K562 (cell line): ENCODE data around the gene SLC30A3. TPM values are rescaled to one million over a fixed set of nuclear protein-coding genes. Genes with fewer than 3 reads are reported as not detected.

Experiments
- ATAC-seq: fragments of 200-7000 bp; cut with Tn5 transposase; 3 replicates; pipeline ENCODE4 v1.9.1; 2020; ENCODE audit warnings: moderate library complexity
- BruUV-seq: library from RNA; stranded (reverse); fragments of 400-500 nt; replicated peaks from 2 replicates; lab custom pipeline; 2021; lab: Mats Ljungman, UMichigan
- CTCF ChIA-PET: fragments of 300-600 bp; formaldehyde crosslinking; extraction: SDS; loops from one replicate; lab custom pipeline; 2021; ENCODE audit warnings: low intra/inter-chr PET ratio; lab: Yijun Ruan, JAX
- POLR2A ChIA-PET: fragments of 300-600, 350-650 bp; sonication (Branson Sonifier 250); formaldehyde crosslinking; extraction: SDS; loops from one replicate; lab custom pipeline; 2021; ENCODE audit warnings: antibody characterized with exemption, inconsistent platforms; lab: Yijun Ruan, JAX
- DNase-seq, 4 experiments: peaks; one replicate each; pipeline versions ENCODE4 v3.0.0 to v3.0.0-alpha.2; 2011 to 2018; ENCODE audit warnings: low spot score in 3 of 4, mixed read lengths in 3 of 4; ENCODE audit errors: extremely low read depth in 1 of 4
- FAIRE-seq: peaks from 2 replicates; lab custom pipeline; 2011; peaks lifted over from hg19 to GRCh38; lab: Jason Lieb, UNC
- H2AFZ ChIP-seq: 2 replicates; pipeline ENCODE4 v1.6.0; 2011; ENCODE audit warnings: low read depth, low read length, control low read depth, inconsistent platforms
- H3K27ac ChIP-seq: fragments of 200-600 bp; 3 replicates; pipeline ENCODE4 v1.8.0; 2011; ENCODE audit warnings: low read depth, mild to moderate bottlenecking, control low read depth, inconsistent platforms, low read length, moderate library complexity, mixed read lengths; ENCODE audit errors: extremely low read depth
- H3K27me3 ChIP-seq, 2 experiments: fragments of 300-600 bp in 1 of 2; 2 replicates in 1 of 2; 3 replicates in 1 of 2; pipeline versions ENCODE4 v1.6.0 to v1.8.0; 2011; ENCODE audit warnings: inconsistent platforms in 2 of 2, low read length in 2 of 2, mild to moderate bottlenecking in 1 of 2, mixed read lengths in 1 of 2, moderate library complexity in 1 of 2; ENCODE audit not compliant: control insufficient read depth in 2 of 2, insufficient read depth in 2 of 2
- H3K36me3 ChIP-seq: fragments of 300-600 bp; 3 replicates; pipeline ENCODE4 v1.8.0; 2011; ENCODE audit warnings: mild to moderate bottlenecking, low read length, inconsistent platforms; ENCODE audit not compliant: control insufficient read depth, insufficient read depth
- H3K4me1 ChIP-seq, 2 experiments: fragments of 200-600 bp in 1 of 2; replicated peaks in 1 of 2; 2 replicates in 1 of 2; 3 replicates in 1 of 2; pipeline versions ENCODE4 v1.5.1 to v1.8.0; 2011; ENCODE audit warnings: inconsistent platforms in 2 of 2, low read length in 2 of 2, mild to moderate bottlenecking in 1 of 2, mixed read lengths in 1 of 2, moderate library complexity in 1 of 2; ENCODE audit not compliant: control insufficient read depth in 2 of 2, insufficient read depth in 2 of 2
- H3K4me2 ChIP-seq: 2 replicates; pipeline ENCODE4 v1.6.1; 2011; ENCODE audit warnings: low read length, control low read depth, inconsistent platforms, mixed read lengths; ENCODE audit not compliant: insufficient read depth
- H3K4me3 ChIP-seq: fragments of 200-600 bp; sonication (generic), shearing (Covaris generic); 2 replicates; pipeline ENCODE4 v1.5.1; 2016; ENCODE audit warnings: control low read depth, inconsistent platforms
- H3K79me2 ChIP-seq: fragments of 200-600 bp; 3 replicates; pipeline ENCODE4 v1.8.0; 2011; ENCODE audit warnings: low read length, inconsistent platforms; ENCODE audit not compliant: control insufficient read depth, insufficient read depth
- H3K9ac ChIP-seq, 2 experiments: 2 replicates each; pipeline versions ENCODE4 v1.6.0 to v1.6.1; 2011; ENCODE audit warnings: low read depth in 2 of 2, low read length in 2 of 2, control low read depth in 1 of 2, inconsistent platforms in 1 of 2, mild to moderate bottlenecking in 1 of 2, mixed read lengths in 1 of 2; ENCODE audit not compliant: insufficient read depth in 1 of 2
- H3K9me1 ChIP-seq: one replicate; pipeline ENCODE4 v1.6.0; 2011; ENCODE audit warnings: inconsistent platforms, mild to moderate bottlenecking, low read length, moderate library complexity; ENCODE audit not compliant: control insufficient read depth, insufficient read depth
- H3K9me3 ChIP-seq: replicated peaks from 2 replicates; pipeline ENCODE4 v1.5.1; 2011; ENCODE audit warnings: low read depth, low read length, inconsistent platforms; ENCODE audit not compliant: control insufficient read depth, insufficient read depth
- H4K20me1 ChIP-seq: replicated peaks from 2 replicates; pipeline ENCODE4 v1.6.1; 2011; ENCODE audit warnings: low read length, inconsistent platforms, mixed read lengths; ENCODE audit not compliant: control insufficient read depth, insufficient read depth
- HEY1 ChIP-seq: fragments of 250-450 bp; sonication (Bioruptor Pico); IDR thresholded peaks from 2 replicates; pipeline ENCODE4 v1.5.0; 2020; ENCODE audit warnings: mild to moderate bottlenecking, moderate library complexity, borderline replicate concordance
- LCOR ChIP-seq: sonication (generic); formaldehyde crosslinking; IDR thresholded peaks from 2 replicates; pipeline ENCODE4 v1.8.0; 2022; ENCODE audit warnings: mild to moderate bottlenecking, missing genetic modification reagents
- ZBTB17 ChIP-seq: fragments of 450-650 bp; formaldehyde crosslinking; IDR thresholded peaks from 2 replicates; pipeline ENCODE4 v1.4.0; 2020; ENCODE audit warnings: mild to moderate bottlenecking
- ZNF699 ChIP-seq: fragments of 250-450 bp; sonication (Bioruptor Pico); IDR thresholded peaks from 2 replicates; pipeline ENCODE4 v1.8.0; 2021; ENCODE audit warnings: mild to moderate bottlenecking, moderate library complexity; ENCODE audit not compliant: insufficient replicate concordance
- WGBS: fragments of 100-300 bp; shearing (Covaris generic); methylation state at CpG from one replicate; pipeline ENCODE4 v1.1.6; 2016; ENCODE audit warnings: low coverage, mixed read lengths; ENCODE audit not compliant: insufficient coverage; ENCODE audit errors: missing lambda C conversion rate; 5-methylcytosine and 5-hydroxymethylcytosine counted together
- in situ Hi-C: fragments of 300-500 bp; cut with MboI; formaldehyde crosslinking; loops from 4 replicates; pipeline ENCODE4 v1.15.0; 2018; ENCODE audit warnings: inconsistent platforms, mixed read lengths
- intact Hi-C: fragments of 100-400 bp; cut with micrococcal nuclease; formaldehyde crosslinking; loops from 2 replicates; pipeline ENCODE4 v1.14.2; 2022
- polyA plus RNA-seq, 8 experiments: library from polyadenylated mRNA; depleted of rRNA in 4 of 8; stranded (reverse) in 5 of 8; unstranded in 3 of 8; fragments of >200 nt; fragmentation: Nextera tagmentation in 2 of 8; fragmentation: Illumina TruSeq in 1 of 8; extraction: Ambion mirVana in 2 of 8; extraction: Trizol in 1 of 8; gene quantifications; 2 replicates each; pipeline versions ENCODE4 v1.2.1 to v1.2.3, GENCODE V29; 2011 to 2014; ENCODE audit warnings: inconsistent platforms in 1 of 8, missing spikeins in 1 of 8
- total RNA-seq, 7 experiments: library from RNA; depleted of rRNA in 6 of 7; stranded (reverse); fragments of >200 nt in 6 of 7; fragmentation: Illumina TruSeq in 2 of 7; extraction: Trizol in 2 of 7; gene quantifications; 2 replicates each; pipeline versions ENCODE4 v1.2.1 to v1.2.3, GENCODE V29; 2011 to 2021; ENCODE audit warnings: low replicate concordance in 1 of 7
- TF ChIP-seq, protein P1 (sequence below), 2 experiments: fragments of 450-650 bp in 1 of 2; sonication (generic) in 1 of 2; formaldehyde crosslinking in 1 of 2; IDR thresholded peaks in 1 of 2; conservative IDR thresholded peaks in 1 of 2; 2 replicates each; pipeline versions ENCODE4 v1.6.1 to v1.8.1; 2016 to 2023; ENCODE audit warnings: mild to moderate bottlenecking in 2 of 2, moderate library complexity in 2 of 2, inconsistent platforms in 1 of 2, missing genetic modification reagents in 1 of 2

SLC30A3 gene
- total and polyA plus RNA-seq, 9 of the 15 experiments (the other 6 are each of a cell fraction or from before 2014, with no cell fraction given) = 0.03 to 2.7 (median 0.89) TPM; not detected in 1

DNA sequence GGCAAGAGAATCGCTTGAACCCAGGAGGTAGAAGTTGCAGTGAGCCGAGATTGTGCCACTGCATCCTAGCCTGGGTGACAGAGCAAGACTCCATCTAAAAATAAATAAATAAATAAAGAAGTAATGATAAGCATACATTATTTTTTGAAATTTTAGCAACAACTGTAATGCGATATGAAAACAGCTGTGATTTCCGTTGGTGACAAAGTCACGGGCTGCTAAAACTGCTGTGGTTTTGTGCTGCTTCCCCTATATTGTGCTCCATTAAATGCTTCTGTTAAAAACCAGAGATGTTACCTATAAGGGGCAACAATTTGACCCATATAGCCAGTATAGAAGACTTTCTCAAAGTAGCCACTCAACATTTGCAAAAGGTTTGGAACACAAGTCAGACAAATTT is 27.7 kb upstream of the SLC30A3 start:
- Histone ChIP-seq H3K4me3 (no peak overlapping the region), H2AFZ (no peak overlapping the region), H3K4me1 (peaks cover 4 to 9% of the 10 kb centered on the region in 2 experiments), H3K79me2 (no peaks in the 10 kb centered on the region), H3K27me3 (no peaks in the 10 kb centered on the region), H3K27ac (no peak overlapping the region), H3K36me3 (no peaks in the 10 kb centered on the region), H4K20me1 (no peaks in the 10 kb centered on the region), H3K9ac (no peak overlapping the region), H3K9me1 (no peaks in the 10 kb centered on the region), H3K4me2 (no peak overlapping the region), H3K9me3 (no peaks in the 10 kb centered on the region)
- TF ChIP-seq HEY1 (CRISPR knock-in tag) (no peak), ZNF699 (CRISPR knock-in tag) (no peak), ZBTB17 (CRISPR knock-in tag) (no peak), LCOR (CRISPR knock-in tag) (no peak)
- TF ChIP-seq, protein P1, sequence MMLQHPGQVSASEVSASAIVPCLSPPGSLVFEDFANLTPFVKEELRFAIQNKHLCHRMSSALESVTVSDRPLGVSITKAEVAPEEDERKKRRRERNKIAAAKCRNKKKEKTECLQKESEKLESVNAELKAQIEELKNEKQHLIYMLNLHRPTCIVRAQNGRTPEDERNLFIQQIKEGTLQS (IDR thresholded peaks at IDR 0.05) = no peak
- TF ChIP-seq, protein P1 (CRISPR knock-in tag; conservative IDR thresholded peaks at IDR 0.05) = no peak
- DNase-seq (no peak), FAIRE-seq (no peak), ATAC-seq (no peak)
- intact Hi-C loops (loop anchor here (10.0 kb wide), 1 partner anchor 326 kb away; no protein-coding TSS in a partner anchor), in situ Hi-C loops (loop anchor here (10.0 kb wide), 1 partner anchor 446 kb away; the partner anchor contains the start of gene DPYSL5)
- CTCF ChIA-PET = no interaction called here
- POLR2A ChIA-PET = interaction anchor here (0.6 to 1.2 kb wide), 2 partner anchors 207 to 440 kb away, joined by 4 to 6 read pairs; no protein-coding TSS in a partner anchor
- 45% methylated on average over 5 of the region's 5 CpGs for WGBS
- BruUV-seq = no TSS peak
